Measurements from ENCODE around the gene SIGLEC10. TPM values are rescaled to one million over a fixed set of nuclear protein-coding genes. Genes with fewer than 3 reads are reported as not detected.
"Not testable (repeated sequence)": the region's sequence is repeated elsewhere in the genome, so short reads cannot be mapped to it uniquely, and the experiment has no call there.

SIGLEC10 gene
- total RNA-seq, 1 donor from 2014 or later: not detected

DNA sequence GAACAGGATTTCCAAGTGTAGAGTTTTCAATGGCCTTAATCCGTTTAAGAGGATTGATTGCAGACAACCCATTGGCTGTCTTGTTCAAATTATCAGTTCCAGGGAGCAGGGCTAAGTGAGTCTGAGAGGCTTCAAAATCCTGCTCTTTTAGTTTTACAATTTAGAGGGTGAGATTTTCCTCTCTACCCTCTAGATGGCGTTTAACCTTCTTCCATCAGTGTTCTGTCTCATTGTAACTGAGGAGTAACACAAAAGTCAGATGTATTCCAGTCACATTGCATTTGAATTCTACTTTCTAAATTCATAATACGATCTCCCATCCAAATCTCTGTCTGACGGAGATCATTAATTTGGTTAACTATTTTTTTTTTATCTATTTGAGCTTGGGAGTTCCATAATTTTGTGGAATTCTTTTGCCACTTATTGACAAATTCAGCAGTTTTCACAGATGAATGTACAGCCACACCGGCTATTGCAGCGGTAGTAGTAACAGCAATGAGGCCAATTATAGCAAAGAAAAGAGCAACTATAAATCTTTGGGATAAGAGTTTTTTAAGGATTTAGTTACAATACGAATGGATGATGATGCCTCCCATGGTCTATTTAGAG is 19.2 kb downstream of the SIGLEC10 start:
- no peaks in the 10 kb centered on the region for H3K27me3 Mint-ChIP-seq (ENCODE audit: low read depth, unreplicated experiment)
- Histone ChIP-seq H3K9me3 (ENCODE audit: insufficient read depth, low read depth, low read length) (peaks cover 7% of the 10 kb centered on the region), H3K4me3 (ENCODE audit: insufficient read depth, low read depth, low read length) (no peak overlapping the region), H3K4me1 (ENCODE audit: insufficient read depth, low read length) (no peaks in the 10 kb centered on the region), H3K36me3 (ENCODE audit: insufficient read depth, low read length) (no peaks in the 10 kb centered on the region), H2AFZ (ENCODE audit: low read depth, low read length) (no peak overlapping the region), H3K27ac (ENCODE audit: low read depth, low read length) (no peak overlapping the region), H3K9ac (ENCODE audit: low read length) (no peak overlapping the region), H3K27me3 (ENCODE audit: insufficient read depth, low read length) (no peaks in the 10 kb centered on the region), H4K20me1 (ENCODE audit: insufficient read depth, low read length) (no peaks in the 10 kb centered on the region), H3K79me2 (ENCODE audit: insufficient read depth, low read length) (no peaks in the 10 kb centered on the region), H3K4me2 (ENCODE audit: low read length) (no peak overlapping the region)
- no peak overlapping the region for H3K27ac Mint-ChIP-seq (ENCODE audit: unreplicated experiment)
- no peaks in the 10 kb centered on the region for H3K36me3 Mint-ChIP-seq (ENCODE audit: low read depth, unreplicated experiment)
- DNase-seq (ENCODE audit: low read depth): no peak
- TF ChIP-seq, protein P1, sequence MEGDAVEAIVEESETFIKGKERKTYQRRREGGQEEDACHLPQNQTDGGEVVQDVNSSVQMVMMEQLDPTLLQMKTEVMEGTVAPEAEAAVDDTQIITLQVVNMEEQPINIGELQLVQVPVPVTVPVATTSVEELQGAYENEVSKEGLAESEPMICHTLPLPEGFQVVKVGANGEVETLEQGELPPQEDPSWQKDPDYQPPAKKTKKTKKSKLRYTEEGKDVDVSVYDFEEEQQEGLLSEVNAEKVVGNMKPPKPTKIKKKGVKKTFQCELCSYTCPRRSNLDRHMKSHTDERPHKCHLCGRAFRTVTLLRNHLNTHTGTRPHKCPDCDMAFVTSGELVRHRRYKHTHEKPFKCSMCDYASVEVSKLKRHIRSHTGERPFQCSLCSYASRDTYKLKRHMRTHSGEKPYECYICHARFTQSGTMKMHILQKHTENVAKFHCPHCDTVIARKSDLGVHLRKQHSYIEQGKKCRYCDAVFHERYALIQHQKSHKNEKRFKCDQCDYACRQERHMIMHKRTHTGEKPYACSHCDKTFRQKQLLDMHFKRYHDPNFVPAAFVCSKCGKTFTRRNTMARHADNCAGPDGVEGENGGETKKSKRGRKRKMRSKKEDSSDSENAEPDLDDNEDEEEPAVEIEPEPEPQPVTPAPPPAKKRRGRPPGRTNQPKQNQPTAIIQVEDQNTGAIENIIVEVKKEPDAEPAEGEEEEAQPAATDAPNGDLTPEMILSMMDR (IDR thresholded peaks at IDR 0.05; ENCODE audit: insufficient read depth, low read depth, low read length): peak; percentile 16
- no peak for TF ChIP-seq EZH2 (IDR thresholded peaks at IDR 0.05; ENCODE audit: insufficient read depth, low read length)
- peaks cover 21% of the 10 kb centered on the region for H3K9me3 Mint-ChIP-seq (ENCODE audit: unreplicated experiment)
- no peak for FAIRE-seq
- H3K4me1 Mint-ChIP-seq (ENCODE audit: low read depth, unreplicated experiment): peaks cover 9% of the 10 kb centered on the region
- no peak overlapping the region for H3K4me3 Mint-ChIP-seq (ENCODE audit: unreplicated experiment)

DNA sequence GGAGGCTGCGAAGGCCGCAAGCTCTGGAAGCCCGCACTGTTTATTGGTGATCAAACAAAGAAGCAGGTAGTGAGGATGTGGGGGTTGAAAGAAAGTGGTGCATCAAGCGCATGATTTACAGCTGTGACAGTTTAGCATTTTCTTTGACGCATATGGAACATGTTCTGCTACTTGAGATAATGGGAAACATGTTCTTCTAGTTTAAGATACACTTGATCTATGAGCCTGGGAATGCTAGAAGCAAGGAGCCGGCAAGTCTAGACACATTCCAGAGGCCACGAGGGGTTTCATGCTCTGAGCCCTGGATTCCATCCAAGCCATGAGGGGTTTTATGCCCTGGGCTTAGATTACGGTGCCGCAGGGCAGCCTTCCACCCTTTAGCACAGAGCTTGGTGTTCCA is 20.0 kb downstream of the SIGLEC10 start:
- H3K27me3 Mint-ChIP-seq (ENCODE audit: low read depth, unreplicated experiment); H3K79me2 ChIP-seq (ENCODE audit: insufficient read depth, low read length); H3K4me2 ChIP-seq (ENCODE audit: low read length); H3K9ac ChIP-seq (ENCODE audit: low read length); H3K4me1 Mint-ChIP-seq (ENCODE audit: low read depth, unreplicated experiment); H2AFZ ChIP-seq (ENCODE audit: low read depth, low read length); DNase-seq (ENCODE audit: low read depth); H3K4me1 ChIP-seq (ENCODE audit: insufficient read depth, low read length); H3K4me3 ChIP-seq (ENCODE audit: insufficient read depth, low read depth, low read length); H3K27me3 ChIP-seq (ENCODE audit: insufficient read depth, low read length); H4K20me1 ChIP-seq (ENCODE audit: insufficient read depth, low read length); H3K36me3 ChIP-seq (ENCODE audit: insufficient read depth, low read length); H3K36me3 Mint-ChIP-seq (ENCODE audit: low read depth, unreplicated experiment); FAIRE-seq; H3K27ac ChIP-seq (ENCODE audit: low read depth, low read length); H3K9me3 ChIP-seq (ENCODE audit: insufficient read depth, low read depth, low read length): not testable (repeated sequence)
- H3K9me3 Mint-ChIP-seq (ENCODE audit: unreplicated experiment): peaks cover 16% of the 10 kb centered on the region
- H3K4me3 Mint-ChIP-seq (ENCODE audit: unreplicated experiment): peak overlapping the region; percentile 14
- peak overlapping the region; percentile 34 for H3K27ac Mint-ChIP-seq (ENCODE audit: unreplicated experiment)

GRCh38 chr19:51396175-51396574 is 21.3 kb downstream of the SIGLEC10 start:
- H3K4me3 Mint-ChIP-seq (ENCODE audit: unreplicated experiment): no peak overlapping the region
- no peak for FAIRE-seq
- H3K27ac Mint-ChIP-seq (ENCODE audit: unreplicated experiment): no peak overlapping the region

More at GRCh38 chr19:51396175-51396574, 21.3 kb downstream of the SIGLEC10 start:
- H3K4me1 ChIP-seq (ENCODE audit: insufficient read depth, low read length): no peaks in the 10 kb centered on the region
- Mint-ChIP-seq H3K4me1 (ENCODE audit: low read depth, unreplicated experiment) (peaks cover 9% of the 10 kb centered on the region), H3K9me3 (ENCODE audit: unreplicated experiment) (peaks cover 5% of the 10 kb centered on the region), H3K36me3 (ENCODE audit: low read depth, unreplicated experiment) (no peaks in the 10 kb centered on the region), H3K27me3 (ENCODE audit: low read depth, unreplicated experiment) (no peaks in the 10 kb centered on the region)
- H3K79me2 ChIP-seq (ENCODE audit: insufficient read depth, low read length): no peaks in the 10 kb centered on the region
- H3K9ac ChIP-seq (ENCODE audit: low read length): no peak overlapping the region
- H2AFZ ChIP-seq (ENCODE audit: low read depth, low read length): no peak overlapping the region
- H3K4me3 ChIP-seq (ENCODE audit: insufficient read depth, low read depth, low read length): no peak overlapping the region
- no peaks in the 10 kb centered on the region for H3K36me3 ChIP-seq (ENCODE audit: insufficient read depth, low read length)
- TF ChIP-seq, protein P1 (IDR thresholded peaks at IDR 0.05; ENCODE audit: insufficient read depth, low read depth, low read length): no peak
- TF ChIP-seq EZH2 (IDR thresholded peaks at IDR 0.05; ENCODE audit: insufficient read depth, low read length): no peak
- no peak overlapping the region for H3K4me2 ChIP-seq (ENCODE audit: low read length)
- H4K20me1 ChIP-seq (ENCODE audit: insufficient read depth, low read length): no peaks in the 10 kb centered on the region
- no peaks in the 10 kb centered on the region for H3K9me3 ChIP-seq (ENCODE audit: insufficient read depth, low read depth, low read length)
- H3K27me3 ChIP-seq (ENCODE audit: insufficient read depth, low read length): no peaks in the 10 kb centered on the region
- H3K27ac ChIP-seq (ENCODE audit: low read depth, low read length): no peak overlapping the region
- DNase-seq (ENCODE audit: low read depth): no peak

All from astrocyte (in vitro differentiated cells and primary cell).